ENCODE results near the gene ASPRV1.
A peak's percentile ranks its signal among the peaks of the same experiment; 100 is the strongest.

Gene ASPRV1

GRCh38 chr2:69985688-69986087 is 24.3 kb upstream of the ASPRV1 start:
- Histone ChIP-seq H3K9me3 (ENCODE audit: control insufficient read depth, low read length) (no peaks in the 10 kb centered on the region), H3K9ac (ENCODE audit: low read length) (no peak overlapping the region), H3K27me3 (replicated peaks; ENCODE audit: control insufficient read depth, insufficient read depth, low read length) (no peaks in the 10 kb centered on the region), H3K4me3 (ENCODE audit: low read length) (no peak overlapping the region), H3K36me3 (ENCODE audit: control insufficient read depth, insufficient read depth, low read length, severe bottlenecking) (no peaks in the 10 kb centered on the region), H3K4me1 (ENCODE audit: control insufficient read depth, insufficient read depth, low read length) (peaks cover 2% of the 10 kb centered on the region)
- no peak for DNase-seq (ENCODE audit: low read depth)

GRCh38 chr2:69985216-69985615 is 23.8 kb upstream of the ASPRV1 start:
- no peaks in the 10 kb centered on the region for H3K9me3 ChIP-seq (ENCODE audit: control insufficient read depth, low read length)
- H3K27me3 ChIP-seq (replicated peaks; ENCODE audit: control insufficient read depth, insufficient read depth, low read length), result no peaks in the 10 kb centered on the region
- H3K4me3 ChIP-seq (ENCODE audit: low read length), result no peak overlapping the region
- no peaks in the 10 kb centered on the region for H3K36me3 ChIP-seq (ENCODE audit: control insufficient read depth, insufficient read depth, low read length, severe bottlenecking)
- no peak overlapping the region for H3K9ac ChIP-seq (ENCODE audit: low read length)
- peaks cover 6% of the 10 kb centered on the region for H3K4me1 ChIP-seq (ENCODE audit: control insufficient read depth, insufficient read depth, low read length)
- no peak for DNase-seq (ENCODE audit: low read depth)

- Histone ChIP-seq H3K27me3 (replicated peaks; ENCODE audit: control insufficient read depth, insufficient read depth, low read length) (no peaks in the 10 kb centered on the region), H3K9me3 (ENCODE audit: control insufficient read depth, low read length) (no peaks in the 10 kb centered on the region), H3K36me3 (ENCODE audit: control insufficient read depth, insufficient read depth, low read length, severe bottlenecking) (no peaks in the 10 kb centered on the region), H3K4me1 (ENCODE audit: control insufficient read depth, insufficient read depth, low read length) (peaks cover 7% of the 10 kb centered on the region), H3K4me3 (ENCODE audit: low read length) (no peak overlapping the region), H3K9ac (ENCODE audit: low read length) (no peak overlapping the region)
- peak; percentile 24 for DNase-seq (ENCODE audit: low read depth)
These were observed 22.0 kb upstream of the ASPRV1 start for GRCh38 chr2:69983392-69983966.

- peak; percentile 83 for DNase-seq (ENCODE audit: low read depth)
- Histone ChIP-seq H3K4me3 (ENCODE audit: low read length) (no peak overlapping the region), H3K4me1 (ENCODE audit: control insufficient read depth, insufficient read depth, low read length) (peaks cover 5% of the 10 kb centered on the region), H3K27me3 (replicated peaks; ENCODE audit: control insufficient read depth, insufficient read depth, low read length) (no peaks in the 10 kb centered on the region), H3K9ac (ENCODE audit: low read length) (no peak overlapping the region), H3K36me3 (ENCODE audit: control insufficient read depth, insufficient read depth, low read length, severe bottlenecking) (no peaks in the 10 kb centered on the region), H3K9me3 (ENCODE audit: control insufficient read depth, low read length) (no peaks in the 10 kb centered on the region)
These were observed 18.7 kb upstream of the ASPRV1 start for GRCh38 chr2:69979902-69980807.

- Histone ChIP-seq H3K4me3 (ENCODE audit: low read length) (no peak overlapping the region), H3K36me3 (ENCODE audit: control insufficient read depth, insufficient read depth, low read length, severe bottlenecking) (no peaks in the 10 kb centered on the region), H3K27me3 (replicated peaks; ENCODE audit: control insufficient read depth, insufficient read depth, low read length) (no peaks in the 10 kb centered on the region), H3K9ac (ENCODE audit: low read length) (no peak overlapping the region), H3K9me3 (ENCODE audit: control insufficient read depth, low read length) (no peaks in the 10 kb centered on the region), H3K4me1 (ENCODE audit: control insufficient read depth, insufficient read depth, low read length) (peaks cover 9% of the 10 kb centered on the region)
- no peak for DNase-seq (ENCODE audit: low read depth)
These were observed 16.6 kb upstream of the ASPRV1 start for GRCh38 chr2:69977906-69978482.

- Histone ChIP-seq H3K4me1 (ENCODE audit: control insufficient read depth, insufficient read depth, low read length) (peaks cover 11% of the 10 kb centered on the region), H3K27me3 (replicated peaks; ENCODE audit: control insufficient read depth, insufficient read depth, low read length) (no peaks in the 10 kb centered on the region), H3K36me3 (ENCODE audit: control insufficient read depth, insufficient read depth, low read length, severe bottlenecking) (no peaks in the 10 kb centered on the region), H3K4me3 (ENCODE audit: low read length) (no peak overlapping the region), H3K9me3 (ENCODE audit: control insufficient read depth, low read length) (no peaks in the 10 kb centered on the region), H3K9ac (ENCODE audit: low read length) (no peak overlapping the region)
- no peak for DNase-seq (ENCODE audit: low read depth)
These were observed 15.8 kb upstream of the ASPRV1 start for GRCh38 chr2:69977186-69977585.

GRCh38 chr2:69975853-69976462 is 14.5 kb upstream of the ASPRV1 start:
- no peak for DNase-seq (ENCODE audit: low read depth)
- Histone ChIP-seq H3K4me3 (ENCODE audit: low read length) (no peak overlapping the region), H3K27me3 (replicated peaks; ENCODE audit: control insufficient read depth, insufficient read depth, low read length) (no peaks in the 10 kb centered on the region), H3K4me1 (ENCODE audit: control insufficient read depth, insufficient read depth, low read length) (peaks cover 11% of the 10 kb centered on the region), H3K9me3 (ENCODE audit: control insufficient read depth, low read length) (no peaks in the 10 kb centered on the region), H3K9ac (ENCODE audit: low read length) (no peak overlapping the region), H3K36me3 (ENCODE audit: control insufficient read depth, insufficient read depth, low read length, severe bottlenecking) (no peaks in the 10 kb centered on the region)

- no peak overlapping the region for H3K9ac ChIP-seq (ENCODE audit: low read length)
- H3K27me3 ChIP-seq (replicated peaks; ENCODE audit: control insufficient read depth, insufficient read depth, low read length), result no peaks in the 10 kb centered on the region
- no peak for DNase-seq (ENCODE audit: low read depth)
- no peaks in the 10 kb centered on the region for H3K36me3 ChIP-seq (ENCODE audit: control insufficient read depth, insufficient read depth, low read length, severe bottlenecking)
- H3K4me1 ChIP-seq (ENCODE audit: control insufficient read depth, insufficient read depth, low read length), result peaks cover 8% of the 10 kb centered on the region
- no peak overlapping the region for H3K4me3 ChIP-seq (ENCODE audit: low read length)
- H3K9me3 ChIP-seq (ENCODE audit: control insufficient read depth, low read length), result no peaks in the 10 kb centered on the region
These were observed 13.9 kb upstream of the ASPRV1 start for GRCh38 chr2:69975136-69975852.

- H3K4me3 ChIP-seq (ENCODE audit: low read length), result no peak overlapping the region
- no peak overlapping the region for H3K9ac ChIP-seq (ENCODE audit: low read length)
- H3K4me1 ChIP-seq (ENCODE audit: control insufficient read depth, insufficient read depth, low read length), result peaks cover 6% of the 10 kb centered on the region
- H3K9me3 ChIP-seq (ENCODE audit: control insufficient read depth, low read length), result no peaks in the 10 kb centered on the region
- peak; percentile 71 for DNase-seq (ENCODE audit: low read depth)
- H3K36me3 ChIP-seq (ENCODE audit: control insufficient read depth, insufficient read depth, low read length, severe bottlenecking), result no peaks in the 10 kb centered on the region
- H3K27me3 ChIP-seq (replicated peaks; ENCODE audit: control insufficient read depth, insufficient read depth, low read length), result peaks cover 4% of the 10 kb centered on the region
These were observed 11.9 kb upstream of the ASPRV1 start for GRCh38 chr2:69973335-69973735.

- H3K4me3 ChIP-seq (ENCODE audit: low read length), result no peak overlapping the region
- peaks cover 6% of the 10 kb centered on the region for H3K4me1 ChIP-seq (ENCODE audit: control insufficient read depth, insufficient read depth, low read length)
- H3K9ac ChIP-seq (ENCODE audit: low read length), result no peak overlapping the region
- H3K27me3 ChIP-seq (replicated peaks; ENCODE audit: control insufficient read depth, insufficient read depth, low read length), result peaks cover 4% of the 10 kb centered on the region
- no peaks in the 10 kb centered on the region for H3K36me3 ChIP-seq (ENCODE audit: control insufficient read depth, insufficient read depth, low read length, severe bottlenecking)
- no peaks in the 10 kb centered on the region for H3K9me3 ChIP-seq (ENCODE audit: control insufficient read depth, low read length)
- DNase-seq (ENCODE audit: low read depth), result no peak
These were observed 11.4 kb upstream of the ASPRV1 start for GRCh38 chr2:69972822-69973221.

GRCh38 chr2:69969991-69970390 is 8.6 kb upstream of the ASPRV1 start:
- H3K9ac ChIP-seq (ENCODE audit: low read length), result no peak overlapping the region
- peaks cover 6% of the 10 kb centered on the region for H3K4me1 ChIP-seq (ENCODE audit: control insufficient read depth, insufficient read depth, low read length)
- H3K4me3 ChIP-seq (ENCODE audit: low read length), result no peak overlapping the region
- no peak for DNase-seq (ENCODE audit: low read depth)
- H3K27me3 ChIP-seq (replicated peaks; ENCODE audit: control insufficient read depth, insufficient read depth, low read length), result peaks cover 4% of the 10 kb centered on the region
- no peaks in the 10 kb centered on the region for H3K9me3 ChIP-seq (ENCODE audit: control insufficient read depth, low read length)
- H3K36me3 ChIP-seq (ENCODE audit: control insufficient read depth, insufficient read depth, low read length, severe bottlenecking), result no peaks in the 10 kb centered on the region

Data from adipocyte (in vitro differentiated cells).